OCI-LY3 (cell line): ENCODE measurements around the gene TCF4.

Source experiments
- H2AFZ ChIP-seq: fragments of 200-600, 300-600 bp; shearing (Covaris generic); 2 replicates; pipeline ENCODE4 v1.6.0; 2014; ENCODE audit warnings: antibody characterized with exemption, low read depth, low read length
- H3K27ac ChIP-seq: fragments of 200-600, 300-600 bp; sonication (generic); 2 replicates; pipeline ENCODE4 v1.5.1; 2014; ENCODE audit warnings: mild to moderate bottlenecking, low read length, moderate library complexity, mixed read lengths
- H3K27me3 ChIP-seq: fragments of 200-600, 300-600 bp; sonication (generic); 2 replicates; pipeline ENCODE4 v1.6.1; 2014; ENCODE audit warnings: low read depth, low read length, mixed read lengths
- H3K36me3 ChIP-seq: fragments of 200-600, 300-600 bp; sonication (generic); replicated peaks from 2 replicates; pipeline ENCODE3; 2014; ENCODE audit warnings: low read depth, low read length, mixed read lengths
- H3K4me1 ChIP-seq: fragments of 300-600, 200-600 bp; sonication (generic); 2 replicates; pipeline ENCODE4 v1.6.1; 2014; ENCODE audit warnings: low read length, mixed read lengths
- H3K4me2 ChIP-seq: fragments of 200-600, 300-600 bp; sonication (generic); 2 replicates; pipeline ENCODE4 v1.6.1; 2014; ENCODE audit warnings: low read length, mixed read lengths
- H3K4me3 ChIP-seq: fragments of 300-600, 200-600 bp; sonication (generic); 2 replicates; pipeline ENCODE4 v1.5.1; 2014; ENCODE audit warnings: antibody characterized with exemption, mild to moderate bottlenecking, low read length, moderate library complexity
- H3K79me2 ChIP-seq: fragments of 300-600, 200-600 bp; shearing (Covaris generic); 2 replicates; pipeline ENCODE4 v1.6.1; 2014; ENCODE audit warnings: mild to moderate bottlenecking, low read length, mixed read lengths
- H3K9ac ChIP-seq: fragments of 300-600, 200-600 bp; shearing (Covaris generic); 2 replicates; pipeline ENCODE4 v1.6.0; 2014; ENCODE audit warnings: mild to moderate bottlenecking, low read length, moderate library complexity
- H3K9me3 ChIP-seq: fragments of 200-600, 300-600 bp; shearing (Covaris generic); 2 replicates; pipeline ENCODE4 v1.6.1; 2014; ENCODE audit warnings: low read length, mixed read lengths; ENCODE audit not compliant: insufficient read depth
- H4K20me1 ChIP-seq: fragments of 200-600, 300-600 bp; sonication (generic); 2 replicates; pipeline ENCODE4 v1.6.1; 2016; ENCODE audit warnings: low read length, mixed read lengths; ENCODE audit not compliant: insufficient read depth
- EZH2phosphoT487 ChIP-seq: fragments of 200-600 bp; shearing (Covaris generic); IDR thresholded peaks from 2 replicates; pipeline ENCODE4 v1.6.1; 2018; ENCODE audit warnings: antibody characterized with exemption, mixed run types, low read depth
- TF ChIP-seq, protein P1 (sequence below): fragments of 200-600, 300-600 bp; sonication (generic); IDR thresholded peaks from 2 replicates; pipeline ENCODE4 v1.5.1; 2014; ENCODE audit warnings: antibody characterized with exemption, low read length, low read depth

Gene TCF4

DNA sequence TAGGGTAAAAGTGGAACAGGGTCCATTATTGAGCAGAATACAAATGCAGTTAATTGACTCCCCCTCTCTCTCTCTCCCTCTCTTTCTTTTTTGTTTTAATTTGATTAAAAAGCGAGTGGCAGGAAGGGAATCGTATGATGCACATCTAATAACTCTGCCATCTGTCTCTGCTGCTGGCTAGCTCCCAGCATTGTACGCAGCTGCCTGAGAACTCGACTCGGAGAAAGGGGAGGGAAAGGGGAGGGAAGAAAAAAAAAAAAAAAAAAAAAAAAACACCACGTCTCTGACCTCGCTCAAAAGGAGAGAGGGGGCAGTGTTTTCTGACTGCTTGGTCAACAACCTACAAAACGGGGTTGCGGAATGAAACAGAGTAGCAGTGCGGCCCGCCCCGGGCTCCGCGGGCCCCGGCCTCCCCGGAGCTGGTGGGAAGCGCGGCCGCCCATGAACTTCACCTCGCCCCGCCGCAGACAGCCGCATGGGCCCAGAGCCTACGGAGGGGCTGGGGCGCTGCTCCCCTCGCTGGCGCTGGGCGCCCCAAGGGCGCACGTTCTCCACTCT lies 265.7 kb downstream of the TCF4 start:
- Histone ChIP-seq H3K36me3 (peaks cover 30% of the 10 kb centered on the region), H2AFZ (no peak overlapping the region), H3K9ac (peak overlapping the region; percentile 70), H4K20me1 (peaks cover 98% of the 10 kb centered on the region), H3K79me2 (peaks cover 100% of the 10 kb centered on the region), H3K4me1 (peaks cover 89% of the 10 kb centered on the region), H3K4me3 (peak overlapping the region; percentile 75), H3K4me2 (peak overlapping the region; percentile 81), H3K9me3 (no peaks in the 10 kb centered on the region), H3K27ac (peak overlapping the region; percentile 85), H3K27me3 (no peaks in the 10 kb centered on the region)
- no peak for TF ChIP-seq EZH2phosphoT487
- TF ChIP-seq, protein P1, sequence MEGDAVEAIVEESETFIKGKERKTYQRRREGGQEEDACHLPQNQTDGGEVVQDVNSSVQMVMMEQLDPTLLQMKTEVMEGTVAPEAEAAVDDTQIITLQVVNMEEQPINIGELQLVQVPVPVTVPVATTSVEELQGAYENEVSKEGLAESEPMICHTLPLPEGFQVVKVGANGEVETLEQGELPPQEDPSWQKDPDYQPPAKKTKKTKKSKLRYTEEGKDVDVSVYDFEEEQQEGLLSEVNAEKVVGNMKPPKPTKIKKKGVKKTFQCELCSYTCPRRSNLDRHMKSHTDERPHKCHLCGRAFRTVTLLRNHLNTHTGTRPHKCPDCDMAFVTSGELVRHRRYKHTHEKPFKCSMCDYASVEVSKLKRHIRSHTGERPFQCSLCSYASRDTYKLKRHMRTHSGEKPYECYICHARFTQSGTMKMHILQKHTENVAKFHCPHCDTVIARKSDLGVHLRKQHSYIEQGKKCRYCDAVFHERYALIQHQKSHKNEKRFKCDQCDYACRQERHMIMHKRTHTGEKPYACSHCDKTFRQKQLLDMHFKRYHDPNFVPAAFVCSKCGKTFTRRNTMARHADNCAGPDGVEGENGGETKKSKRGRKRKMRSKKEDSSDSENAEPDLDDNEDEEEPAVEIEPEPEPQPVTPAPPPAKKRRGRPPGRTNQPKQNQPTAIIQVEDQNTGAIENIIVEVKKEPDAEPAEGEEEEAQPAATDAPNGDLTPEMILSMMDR = peak; percentile 36

DNA sequence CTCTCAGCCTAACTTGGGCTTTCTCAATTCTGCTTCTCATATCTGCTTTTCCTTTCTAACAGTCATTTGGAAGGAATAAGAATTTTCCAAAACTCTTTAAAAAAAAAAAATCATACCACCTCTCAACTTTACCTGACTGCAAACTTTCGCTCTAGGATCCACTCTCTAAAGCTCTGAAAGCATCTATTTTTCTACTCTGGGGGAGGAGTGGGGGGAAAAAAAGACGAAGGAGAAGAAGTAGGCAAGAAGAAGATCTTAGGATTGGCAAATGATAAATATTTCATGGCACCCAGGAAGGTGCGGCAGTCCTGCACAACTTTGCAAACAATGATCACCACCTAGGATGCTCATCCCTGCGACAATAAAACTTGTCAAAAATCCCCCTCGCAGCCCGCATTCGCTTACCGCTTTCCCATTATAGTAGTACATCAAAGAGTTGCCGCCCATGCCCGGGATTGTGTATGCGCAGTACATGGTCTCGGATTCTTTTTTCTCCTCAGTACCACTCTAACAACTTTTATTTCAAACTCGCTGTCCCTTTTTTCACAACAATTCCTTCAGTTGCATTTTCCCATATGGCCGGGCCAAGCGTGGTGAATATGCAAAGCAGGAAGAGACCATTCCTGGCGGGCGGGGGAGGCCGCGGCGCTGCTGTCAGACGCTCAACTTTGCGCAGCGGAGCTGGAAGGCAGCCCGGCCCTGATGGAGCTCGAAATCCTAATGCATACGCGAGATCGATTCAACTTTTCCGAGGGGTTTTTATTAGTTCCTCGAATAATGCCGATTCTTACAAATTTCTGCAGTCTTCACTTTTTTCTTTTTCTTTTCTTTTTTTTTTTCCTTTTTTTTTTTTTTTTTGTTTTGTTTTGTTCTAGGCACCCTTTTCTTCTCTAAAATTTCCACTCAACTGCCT lies 266.5 kb downstream of the TCF4 start:
- Histone ChIP-seq H3K4me3 (peak overlapping the region; percentile 75), H4K20me1 (peaks cover 98% of the 10 kb centered on the region), H3K4me2 (peak overlapping the region; percentile 81), H3K9me3 (no peaks in the 10 kb centered on the region), H3K27ac (peak overlapping the region; percentile 85), H3K36me3 (peaks cover 34% of the 10 kb centered on the region), H3K27me3 (no peaks in the 10 kb centered on the region), H2AFZ (no peak overlapping the region), H3K4me1 (peaks cover 89% of the 10 kb centered on the region), H3K79me2 (peaks cover 100% of the 10 kb centered on the region), H3K9ac (peak overlapping the region; percentile 70)
- TF ChIP-seq EZH2phosphoT487 = no peak
- TF ChIP-seq, protein P1 = no peak

DNA sequence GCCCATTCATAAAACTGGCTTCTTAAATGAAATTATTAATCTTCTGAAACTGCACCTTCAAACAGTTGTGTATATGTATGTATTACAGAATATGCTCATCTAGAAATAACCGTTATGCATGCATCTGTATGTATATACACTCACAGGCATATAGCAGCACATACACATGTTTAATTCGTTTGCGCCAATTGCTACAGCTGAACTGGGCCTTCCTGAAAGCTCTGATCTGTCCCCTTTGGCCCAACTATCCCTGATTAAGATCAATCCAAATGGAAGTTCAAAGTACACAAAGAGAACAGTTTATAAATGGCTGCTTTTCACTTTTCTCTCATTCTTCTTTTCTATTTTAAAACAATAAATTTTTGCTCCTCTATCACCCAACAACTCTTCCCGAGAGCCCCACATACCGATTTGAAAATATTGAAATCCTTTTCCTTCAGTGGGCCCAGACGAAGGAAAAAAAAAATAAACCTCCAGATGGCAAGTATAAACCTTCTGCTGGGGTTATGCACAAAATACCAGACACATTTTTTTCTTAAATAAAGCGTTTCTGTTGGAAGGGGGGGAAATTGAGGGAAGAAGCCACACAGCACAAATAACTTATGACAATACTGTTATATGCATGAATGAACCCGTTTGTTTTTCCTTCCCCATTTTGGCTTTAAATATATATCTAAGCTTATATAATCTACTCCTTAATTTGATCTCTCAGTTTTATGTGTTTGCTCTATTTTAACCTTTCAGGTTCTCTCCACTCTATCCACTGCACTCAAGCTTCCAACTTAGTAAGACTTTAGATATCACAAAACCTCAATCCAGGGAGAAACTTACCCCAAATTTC lies 267.3 kb downstream of the TCF4 start:
- Histone ChIP-seq H3K27ac (peak overlapping the region; percentile 85), H3K79me2 (peaks cover 100% of the 10 kb centered on the region), H3K4me2 (peak overlapping the region; percentile 81), H4K20me1 (peaks cover 98% of the 10 kb centered on the region), H3K9me3 (no peaks in the 10 kb centered on the region), H2AFZ (no peak overlapping the region), H3K27me3 (no peaks in the 10 kb centered on the region), H3K36me3 (peaks cover 29% of the 10 kb centered on the region), H3K9ac (peak overlapping the region; percentile 70), H3K4me3 (peak overlapping the region; percentile 75), H3K4me1 (peaks cover 88% of the 10 kb centered on the region)
- TF ChIP-seq, protein P1 = no peak
- TF ChIP-seq EZH2phosphoT487 = no peak
